C4-2B (cell line): ENCODE measurements around the gene SLX4IP.

Experiments used
- H3K27ac ChIP-seq: fragments of 450-650 bp; 2 replicates; pipeline ENCODE4 v1.5.1; 2017
- CTCF ChIP-seq: fragments of 450-650 bp; conservative IDR thresholded peaks from 2 replicates; pipeline ENCODE4 v1.5.1; 2017; ENCODE audit warnings: mild to moderate bottlenecking
- ZFX ChIP-seq: fragments of 450-650 bp; IDR thresholded peaks from 2 replicates; pipeline ENCODE4 v1.6.1; 2017

Gene SLX4IP

GRCh38 chr20:10640897-10641296, 205.8 kb downstream of the SLX4IP start:
- TF ChIP-seq ZFX (no peak), CTCF (no peak)
- H3K27ac ChIP-seq = no peak overlapping the region

- H3K27ac ChIP-seq = no peak overlapping the region
- TF ChIP-seq ZFX = no peak
- TF ChIP-seq CTCF = no peak
Observed at GRCh38 chr20:10641467-10641866, 206.4 kb downstream of the SLX4IP start.

GRCh38 chr20:10641893-10642292, 206.8 kb downstream of the SLX4IP start:
- H3K27ac ChIP-seq = no peak overlapping the region
- TF ChIP-seq ZFX (no peak), CTCF (no peak)

- TF ChIP-seq ZFX (no peak), CTCF (no peak)
- H3K27ac ChIP-seq = no peak overlapping the region
Observed at GRCh38 chr20:10642856-10643559, 207.9 kb downstream of the SLX4IP start.

- no peak overlapping the region for H3K27ac ChIP-seq
- TF ChIP-seq ZFX (no peak), CTCF (no peak)
Observed at GRCh38 chr20:10643560-10643873, 208.4 kb downstream of the SLX4IP start.

- H3K27ac ChIP-seq = no peak overlapping the region
- no peak for TF ChIP-seq ZFX
- no peak for TF ChIP-seq CTCF
Observed at GRCh38 chr20:10644458-10645204, 209.5 kb downstream of the SLX4IP start.

- no peak overlapping the region for H3K27ac ChIP-seq
- TF ChIP-seq CTCF (no peak), ZFX (no peak)
Observed at GRCh38 chr20:10645205-10645570, 210.1 kb downstream of the SLX4IP start.
